ENCODE measurements around the gene MAVS. TPM values are rescaled to one million over a fixed set of nuclear protein-coding genes. Genes with fewer than 3 reads are reported as not detected.

Gene MAVS
- total and polyA plus RNA-seq, 9 of the 15 experiments (the other 6 are each of a cell fraction or from before 2014, with no cell fraction given), result 1.6 to 22.0 (median 11.3) TPM

DNA sequence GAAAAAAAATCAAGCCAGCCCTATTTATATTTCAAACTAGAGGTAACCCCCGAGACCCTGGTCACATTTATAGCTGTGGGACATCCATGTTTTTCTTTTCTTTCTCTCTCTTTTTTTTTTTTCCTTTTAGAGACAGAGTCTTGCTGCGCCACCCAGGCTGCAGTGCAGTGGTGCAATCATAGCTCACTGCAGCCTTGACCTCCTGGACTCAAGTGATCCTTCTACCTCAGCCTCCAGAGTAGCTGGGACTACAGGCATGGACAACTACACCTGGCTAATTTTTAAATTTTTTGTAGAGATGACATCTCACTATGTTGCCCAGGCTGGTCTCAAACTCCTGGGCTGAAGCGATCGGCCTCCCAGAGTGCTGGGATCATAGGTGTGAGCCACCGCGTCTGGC, 12.1 kb downstream of the MAVS start:
- H3K27ac ChIP-seq (ENCODE audit: extremely low read depth, low read depth, low read length), result no peak overlapping the region
- no peaks in the 10 kb centered on the region; a peak in 1 of 5 replicates for H3K27me3 ChIP-seq (ENCODE audit: control insufficient read depth in 2 of 2, insufficient read depth in 2 of 2, low read length in 2 of 2)
- no peak for ATAC-seq
- intact Hi-C loops (cut with micrococcal nuclease) (no loop called here), in situ Hi-C loops (cut with MboI) (no loop called here)
- H3K36me3 ChIP-seq (ENCODE audit: control insufficient read depth, insufficient read depth, low read length), result peaks cover 63% of the 10 kb centered on the region
- TF ChIP-seq, protein P1, sequence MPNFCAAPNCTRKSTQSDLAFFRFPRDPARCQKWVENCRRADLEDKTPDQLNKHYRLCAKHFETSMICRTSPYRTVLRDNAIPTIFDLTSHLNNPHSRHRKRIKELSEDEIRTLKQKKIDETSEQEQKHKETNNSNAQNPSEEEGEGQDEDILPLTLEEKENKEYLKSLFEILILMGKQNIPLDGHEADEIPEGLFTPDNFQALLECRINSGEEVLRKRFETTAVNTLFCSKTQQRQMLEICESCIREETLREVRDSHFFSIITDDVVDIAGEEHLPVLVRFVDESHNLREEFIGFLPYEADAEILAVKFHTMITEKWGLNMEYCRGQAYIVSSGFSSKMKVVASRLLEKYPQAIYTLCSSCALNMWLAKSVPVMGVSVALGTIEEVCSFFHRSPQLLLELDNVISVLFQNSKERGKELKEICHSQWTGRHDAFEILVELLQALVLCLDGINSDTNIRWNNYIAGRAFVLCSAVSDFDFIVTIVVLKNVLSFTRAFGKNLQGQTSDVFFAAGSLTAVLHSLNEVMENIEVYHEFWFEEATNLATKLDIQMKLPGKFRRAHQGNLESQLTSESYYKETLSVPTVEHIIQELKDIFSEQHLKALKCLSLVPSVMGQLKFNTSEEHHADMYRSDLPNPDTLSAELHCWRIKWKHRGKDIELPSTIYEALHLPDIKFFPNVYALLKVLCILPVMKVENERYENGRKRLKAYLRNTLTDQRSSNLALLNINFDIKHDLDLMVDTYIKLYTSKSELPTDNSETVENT (CRISPR knock-in tag; IDR thresholded peaks at IDR 0.05), result no peak
- H2AFZ ChIP-seq (ENCODE audit: low read depth, low read length), result no peak overlapping the region
- ChIA-PET CTCF (ENCODE audit: low intra/inter-chr PET ratio) (no interaction called here), POLR2A (no interaction called here)
- no peak for DNase-seq (ENCODE audit: extremely low read depth in 1 of 4, low spot score in 3 of 4)
- no peaks in the 10 kb centered on the region for H3K4me1 ChIP-seq (replicated peaks in 1 of 2; ENCODE audit: control insufficient read depth in 2 of 2, insufficient read depth in 2 of 2, low read length in 2 of 2)
- no peak overlapping the region for H3K4me3 ChIP-seq
- H4K20me1 ChIP-seq (replicated peaks; ENCODE audit: control insufficient read depth, insufficient read depth, low read length), result no peaks in the 10 kb centered on the region
- BruUV-seq (replicated peaks), result no TSS peak
- no peak for FAIRE-seq
- 100% methylated on average over 3 of the region's 6 CpGs for WGBS (ENCODE audit: insufficient coverage, low coverage, missing lambda C conversion rate)
- H3K79me2 ChIP-seq (ENCODE audit: control insufficient read depth, insufficient read depth, low read length), result peaks cover 4% of the 10 kb centered on the region; the same call in 1 of the 3 replicates
- H3K9me3 ChIP-seq (replicated peaks; ENCODE audit: control insufficient read depth, insufficient read depth, low read depth, low read length), result peaks cover 4% of the 10 kb centered on the region; the same call in 1 of the 2 replicates
- H3K4me2 ChIP-seq (ENCODE audit: insufficient read depth, low read length), result no peak overlapping the region
- no peak overlapping the region for H3K9ac ChIP-seq (ENCODE audit: insufficient read depth in 1 of 2, low read depth in 2 of 2, low read length in 2 of 2)
- peaks cover 2% of the 10 kb centered on the region for H3K9me1 ChIP-seq (ENCODE audit: control insufficient read depth, insufficient read depth, low read length)

DNA sequence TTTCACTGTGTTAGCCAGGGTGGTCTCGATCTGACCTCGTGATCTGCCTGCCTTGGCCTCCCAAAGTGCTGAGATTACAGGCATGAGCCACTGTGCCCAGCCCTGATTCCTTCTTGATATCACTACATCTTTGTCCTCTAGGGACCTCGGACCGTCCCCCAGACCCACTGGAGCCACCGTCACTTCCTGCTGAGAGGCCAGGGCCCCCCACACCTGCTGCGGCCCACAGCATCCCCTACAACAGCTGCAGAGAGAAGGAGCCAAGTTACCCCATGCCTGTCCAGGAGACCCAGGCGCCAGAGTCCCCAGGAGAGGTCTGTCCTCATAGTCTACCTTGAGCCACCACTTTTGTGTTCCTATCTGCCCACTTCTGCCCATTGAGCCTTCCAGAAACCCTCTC, 14.6 kb downstream of the MAVS start:
- Histone ChIP-seq H3K9ac (ENCODE audit: insufficient read depth in 1 of 2, low read depth in 2 of 2, low read length in 2 of 2) (no peak overlapping the region), H4K20me1 (replicated peaks; ENCODE audit: control insufficient read depth, insufficient read depth, low read length) (no peaks in the 10 kb centered on the region), H3K4me1 (replicated peaks in 1 of 2; ENCODE audit: control insufficient read depth in 2 of 2, insufficient read depth in 2 of 2, low read length in 2 of 2) (no peaks in the 10 kb centered on the region; a peak in 1 of 5 replicates), H3K9me3 (replicated peaks; ENCODE audit: control insufficient read depth, insufficient read depth, low read depth, low read length) (peaks cover 4% of the 10 kb centered on the region; the same call in 1 of the 2 replicates), H3K4me2 (ENCODE audit: insufficient read depth, low read length) (no peak overlapping the region), H3K27me3 (ENCODE audit: control insufficient read depth in 2 of 2, insufficient read depth in 2 of 2, low read length in 2 of 2) (no peaks in the 10 kb centered on the region; a peak in 1 of 5 replicates), H3K9me1 (ENCODE audit: control insufficient read depth, insufficient read depth, low read length) (peaks cover 2% of the 10 kb centered on the region), H3K36me3 (ENCODE audit: control insufficient read depth, insufficient read depth, low read length) (peaks cover 73% of the 10 kb centered on the region), H3K27ac (ENCODE audit: extremely low read depth, low read depth, low read length) (no peak overlapping the region), H2AFZ (ENCODE audit: low read depth, low read length) (no peak overlapping the region), H3K79me2 (ENCODE audit: control insufficient read depth, insufficient read depth, low read length) (no peaks in the 10 kb centered on the region), H3K4me3 (no peak overlapping the region)
- BruUV-seq (replicated peaks), result no TSS peak
- POLR2A ChIA-PET, result no interaction called here
- WGBS (ENCODE audit: insufficient coverage, low coverage, missing lambda C conversion rate), result 94% methylated on average over 5 of the region's 7 CpGs
- ATAC-seq, result no peak
- intact Hi-C loops (cut with micrococcal nuclease) (no loop called here), in situ Hi-C loops (cut with MboI) (no loop called here)
- no peak for DNase-seq (ENCODE audit: extremely low read depth in 1 of 4, low spot score in 3 of 4)
- CTCF ChIA-PET (ENCODE audit: low intra/inter-chr PET ratio), result no interaction called here
- TF ChIP-seq NFE2 (IDR thresholded peaks at IDR 0.05; ENCODE audit: low read depth), result no peak
- TF ChIP-seq ZNF212 (CRISPR knock-in tag; IDR thresholded peaks at IDR 0.05), result no peak
- TF ChIP-seq ELF2 (CRISPR knock-in tag; IDR thresholded peaks at IDR 0.05), result no peak
- TF ChIP-seq POU5F1 (IDR thresholded peaks at IDR 0.05; ENCODE audit: borderline replicate concordance, low read depth, low read length, partially characterized antibody), result no peak
- no peak for TF ChIP-seq HDAC2 (IDR thresholded peaks at IDR 0.05)
- no peak for TF ChIP-seq NCOA4 (IDR thresholded peaks at IDR 0.05; ENCODE audit: partially characterized antibody)
- no peak for TF ChIP-seq STAT5A (IDR thresholded peaks at IDR 0.05; ENCODE audit: borderline replicate concordance, low read length)
- no peak for TF ChIP-seq NCOR1 (IDR thresholded peaks at IDR 0.05)
- FAIRE-seq, result no peak
